IPS-15b (cell line): ENCODE results near the gene GAP43.

Experiments used
- H3K27me3 ChIP-seq: one replicate; pipeline ENCODE4 v1.6.1; 2013; ENCODE audit warnings: low read length; ENCODE audit not compliant: control insufficient read depth, insufficient read depth
- H3K36me3 ChIP-seq: one replicate; pipeline ENCODE4 v1.6.1; 2013; ENCODE audit warnings: low read length; ENCODE audit not compliant: control insufficient read depth, insufficient read depth
- H3K4me1 ChIP-seq: one replicate; pipeline ENCODE4 v1.6.1; 2013; ENCODE audit warnings: mild to moderate bottlenecking, low read length; ENCODE audit not compliant: control insufficient read depth, insufficient read depth
- H3K4me3 ChIP-seq: one replicate; pipeline ENCODE4 v1.5.1; 2013; ENCODE audit warnings: low read depth, low read length
- H3K9ac ChIP-seq: one replicate; pipeline ENCODE4 v1.6.1; 2013; ENCODE audit warnings: low read depth, mild to moderate bottlenecking, low read length
- H3K9me3 ChIP-seq: one replicate; pipeline ENCODE4 v1.6.1; 2013; ENCODE audit warnings: mild to moderate bottlenecking, low read length; ENCODE audit not compliant: control insufficient read depth, insufficient read depth

The GAP43 gene

GRCh38 chr3:115655761-115656282 lies 32.5 kb downstream of the GAP43 start:
- Histone ChIP-seq H3K9me3 (no peaks in the 10 kb centered on the region), H3K9ac (no peak overlapping the region), H3K36me3 (no peaks in the 10 kb centered on the region), H3K4me1 (peaks cover 22% of the 10 kb centered on the region), H3K4me3 (no peak overlapping the region), H3K27me3 (no peaks in the 10 kb centered on the region)

- H3K36me3 ChIP-seq = no peaks in the 10 kb centered on the region
- no peak overlapping the region for H3K4me3 ChIP-seq
- no peaks in the 10 kb centered on the region for H3K27me3 ChIP-seq
- H3K9ac ChIP-seq = no peak overlapping the region
- H3K4me1 ChIP-seq = peaks cover 26% of the 10 kb centered on the region
- H3K9me3 ChIP-seq = no peaks in the 10 kb centered on the region
Observed at GRCh38 chr3:115657168-115657567, 33.9 kb downstream of the GAP43 start.

- peak overlapping the region; percentile 57 for H3K4me3 ChIP-seq
- no peaks in the 10 kb centered on the region for H3K36me3 ChIP-seq
- H3K9ac ChIP-seq = peak overlapping the region; percentile 87
- no peaks in the 10 kb centered on the region for H3K27me3 ChIP-seq
- H3K4me1 ChIP-seq = peaks cover 26% of the 10 kb centered on the region
- H3K9me3 ChIP-seq = no peaks in the 10 kb centered on the region
Observed at GRCh38 chr3:115658032-115658336, 34.7 kb downstream of the GAP43 start.

- Histone ChIP-seq H3K4me1 (peaks cover 26% of the 10 kb centered on the region), H3K9me3 (no peaks in the 10 kb centered on the region), H3K9ac (peak overlapping the region; percentile 87), H3K27me3 (no peaks in the 10 kb centered on the region), H3K36me3 (no peaks in the 10 kb centered on the region), H3K4me3 (peak overlapping the region; percentile 57)
Observed at GRCh38 chr3:115658337-115659181, 35.2 kb downstream of the GAP43 start.

- H3K36me3 ChIP-seq = no peaks in the 10 kb centered on the region
- H3K4me1 ChIP-seq = peaks cover 26% of the 10 kb centered on the region
- no peaks in the 10 kb centered on the region for H3K27me3 ChIP-seq
- peak overlapping the region; percentile 57 for H3K4me3 ChIP-seq
- H3K9ac ChIP-seq = peak overlapping the region; percentile 87
- no peaks in the 10 kb centered on the region for H3K9me3 ChIP-seq
Observed at GRCh38 chr3:115659253-115660220, 36.2 kb downstream of the GAP43 start.

- H3K27me3 ChIP-seq = no peaks in the 10 kb centered on the region
- no peak overlapping the region for H3K9ac ChIP-seq
- no peaks in the 10 kb centered on the region for H3K9me3 ChIP-seq
- peaks cover 26% of the 10 kb centered on the region for H3K4me1 ChIP-seq
- H3K36me3 ChIP-seq = no peaks in the 10 kb centered on the region
- no peak overlapping the region for H3K4me3 ChIP-seq
Observed at GRCh38 chr3:115660646-115661337, 37.5 kb downstream of the GAP43 start.

GRCh38 chr3:115662356-115662755 lies 39.0 kb downstream of the GAP43 start:
- H3K27me3 ChIP-seq = no peaks in the 10 kb centered on the region
- no peak overlapping the region for H3K4me3 ChIP-seq
- no peak overlapping the region for H3K9ac ChIP-seq
- H3K4me1 ChIP-seq = peaks cover 32% of the 10 kb centered on the region
- H3K9me3 ChIP-seq = no peaks in the 10 kb centered on the region
- H3K36me3 ChIP-seq = no peaks in the 10 kb centered on the region

GRCh38 chr3:115663414-115663813 lies 40.1 kb downstream of the GAP43 start:
- Histone ChIP-seq H3K9ac (no peak overlapping the region), H3K4me3 (no peak overlapping the region), H3K9me3 (no peaks in the 10 kb centered on the region), H3K27me3 (no peaks in the 10 kb centered on the region), H3K4me1 (peaks cover 27% of the 10 kb centered on the region), H3K36me3 (no peaks in the 10 kb centered on the region)

- Histone ChIP-seq H3K4me3 (no peak overlapping the region), H3K4me1 (peaks cover 7% of the 10 kb centered on the region), H3K9me3 (no peaks in the 10 kb centered on the region)
Observed at GRCh38 chr3:115666081-115666480, 42.8 kb downstream of the GAP43 start.

GRCh38 chr3:115666920-115667737 lies 43.8 kb downstream of the GAP43 start:
- Histone ChIP-seq H3K4me1 (peaks cover 6% of the 10 kb centered on the region), H3K9ac (no peak overlapping the region), H3K9me3 (no peaks in the 10 kb centered on the region), H3K27me3 (no peaks in the 10 kb centered on the region), H3K4me3 (no peak overlapping the region), H3K36me3 (no peaks in the 10 kb centered on the region)

More at GRCh38 chr3:115666081-115666480, 42.8 kb downstream of the GAP43 start:
- Histone ChIP-seq H3K9ac (no peak overlapping the region), H3K36me3 (no peaks in the 10 kb centered on the region), H3K27me3 (no peaks in the 10 kb centered on the region)

GRCh38 chr3:115667738-115668065 lies 44.4 kb downstream of the GAP43 start:
- H3K4me1 ChIP-seq = peaks cover 6% of the 10 kb centered on the region
- no peaks in the 10 kb centered on the region for H3K9me3 ChIP-seq
- no peaks in the 10 kb centered on the region for H3K36me3 ChIP-seq
- H3K9ac ChIP-seq = no peak overlapping the region
- no peaks in the 10 kb centered on the region for H3K27me3 ChIP-seq
- no peak overlapping the region for H3K4me3 ChIP-seq
